NB4 (cell line): Measurements from ENCODE around the gene OR10H4.

ENCODE experiments used
- MAX ChIP-seq: IDR thresholded peaks from 2 replicates; pipeline ENCODE4 v1.6.1; 2011; ENCODE audit warnings: low read depth, low read length
- POLR2A ChIP-seq: IDR thresholded peaks from 2 replicates; pipeline ENCODE4 v1.6.1; 2011; ENCODE audit warnings: mild to moderate bottlenecking; ENCODE audit not compliant: insufficient read length; ENCODE audit errors: extremely low read depth

- TF ChIP-seq MAX (no peak), POLR2A (no peak)
Measured at GRCh38 chr19:15989889-15990288, 41.1 kb downstream of the OR10H4 start.
